Mononuclear cell (primary cell): ENCODE data around the gene LRMDA. TPM values are rescaled to one million over a fixed set of nuclear protein-coding genes. Genes with fewer than 3 reads are reported as not detected.

Experiments used
- H3K27me3 ChIP-seq: 2 replicates; pipeline ENCODE4 v1.6.0; 2011; ENCODE audit warnings: low read length, control low read depth; ENCODE audit not compliant: insufficient read depth
- H3K4me1 ChIP-seq: 2 replicates; pipeline ENCODE4 v1.5.1; 2011; ENCODE audit warnings: mild to moderate bottlenecking, low read length, control low read depth; ENCODE audit not compliant: insufficient read depth
- H3K4me3 ChIP-seq: 2 replicates; pipeline ENCODE4 v1.5.1; 2011; ENCODE audit warnings: mild to moderate bottlenecking, low read length, moderate library complexity
- H3K9me3 ChIP-seq: 2 replicates; pipeline ENCODE4 v1.5.1; 2011; ENCODE audit warnings: low read depth, mild to moderate bottlenecking, control low read depth, low read length
- total RNA-seq: library from RNA; depleted of rRNA; stranded (reverse); fragments of >200 nt; gene quantifications from one replicate; pipeline ENCODE4 v1.2.3, GENCODE V29; 2012

LRMDA gene
- total RNA-seq, 1 donor: 7.6 TPM

DNA sequence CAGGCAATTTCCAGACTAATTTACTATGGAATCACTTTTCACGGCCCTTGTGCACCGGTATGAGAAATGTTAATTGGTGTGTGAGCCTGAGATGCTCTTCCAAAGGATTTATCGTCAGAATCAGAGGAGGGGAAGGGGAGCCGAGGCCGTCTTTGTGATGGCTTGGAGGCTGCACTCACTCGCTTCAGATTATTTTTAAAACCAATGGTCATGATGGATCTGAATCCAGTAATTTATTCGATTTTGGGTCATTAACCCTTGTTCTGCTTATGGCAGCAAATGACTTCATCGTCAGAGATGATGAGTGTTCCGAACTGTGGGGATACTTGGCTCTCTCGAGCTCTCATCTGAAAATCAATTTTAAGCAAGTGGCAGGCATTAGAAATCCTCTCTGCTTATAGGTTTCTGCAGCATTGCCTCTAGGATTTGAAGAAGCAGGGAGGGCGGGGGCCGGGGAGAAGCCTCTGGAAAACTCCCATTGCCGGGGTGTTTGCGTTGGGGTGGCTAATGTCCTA lies 576.3 kb downstream of the LRMDA start:
- H3K9me3 ChIP-seq: no peaks in the 10 kb centered on the region
- H3K4me1 ChIP-seq: no peaks in the 10 kb centered on the region
- H3K27me3 ChIP-seq: no peaks in the 10 kb centered on the region
- no peak overlapping the region for H3K4me3 ChIP-seq

DNA sequence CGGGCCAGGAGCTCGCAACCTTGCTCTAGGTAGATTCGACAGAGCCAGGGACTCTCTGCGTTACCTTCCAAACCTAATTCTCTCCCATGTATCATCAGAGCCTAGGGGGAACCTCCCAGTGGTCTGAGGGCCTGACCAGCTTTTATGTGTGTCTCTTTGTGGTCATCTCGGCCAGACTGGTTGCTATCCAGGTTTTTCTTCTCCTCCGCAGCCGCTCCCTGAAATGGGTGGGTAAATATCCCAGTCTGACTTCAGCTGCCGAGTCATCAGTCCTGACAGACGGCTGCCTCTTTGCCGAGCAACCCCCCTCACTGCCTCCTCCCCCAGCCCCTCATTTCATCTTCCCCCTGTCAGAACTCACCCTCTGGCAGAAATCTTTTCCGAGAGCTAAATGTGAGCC lies 578.1 kb downstream of the LRMDA start:
- Histone ChIP-seq H3K9me3 (no peaks in the 10 kb centered on the region), H3K4me3 (no peak overlapping the region), H3K4me1 (no peaks in the 10 kb centered on the region), H3K27me3 (no peaks in the 10 kb centered on the region)

DNA sequence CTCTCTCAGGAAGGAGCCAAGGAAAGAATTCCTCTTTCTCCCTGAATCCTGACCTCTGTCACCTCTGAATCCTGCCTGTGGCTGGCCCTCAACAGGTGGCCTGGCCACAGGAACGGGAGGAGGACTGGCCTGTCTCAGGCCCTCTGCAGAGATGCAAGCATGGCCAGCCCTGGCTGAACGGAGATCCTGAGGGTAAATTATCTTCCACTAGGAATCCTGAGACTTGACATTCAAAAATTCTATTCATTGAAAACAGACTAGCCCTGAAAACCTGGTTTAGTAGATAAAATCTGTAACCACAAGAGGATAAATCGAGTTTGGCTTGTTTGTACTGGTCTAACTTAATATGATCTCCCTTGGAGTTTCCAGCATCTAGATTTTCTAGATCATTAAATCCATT lies 579.3 kb downstream of the LRMDA start:
- Histone ChIP-seq H3K4me3 (no peak overlapping the region), H3K27me3 (no peaks in the 10 kb centered on the region), H3K4me1 (no peaks in the 10 kb centered on the region), H3K9me3 (no peaks in the 10 kb centered on the region)

DNA sequence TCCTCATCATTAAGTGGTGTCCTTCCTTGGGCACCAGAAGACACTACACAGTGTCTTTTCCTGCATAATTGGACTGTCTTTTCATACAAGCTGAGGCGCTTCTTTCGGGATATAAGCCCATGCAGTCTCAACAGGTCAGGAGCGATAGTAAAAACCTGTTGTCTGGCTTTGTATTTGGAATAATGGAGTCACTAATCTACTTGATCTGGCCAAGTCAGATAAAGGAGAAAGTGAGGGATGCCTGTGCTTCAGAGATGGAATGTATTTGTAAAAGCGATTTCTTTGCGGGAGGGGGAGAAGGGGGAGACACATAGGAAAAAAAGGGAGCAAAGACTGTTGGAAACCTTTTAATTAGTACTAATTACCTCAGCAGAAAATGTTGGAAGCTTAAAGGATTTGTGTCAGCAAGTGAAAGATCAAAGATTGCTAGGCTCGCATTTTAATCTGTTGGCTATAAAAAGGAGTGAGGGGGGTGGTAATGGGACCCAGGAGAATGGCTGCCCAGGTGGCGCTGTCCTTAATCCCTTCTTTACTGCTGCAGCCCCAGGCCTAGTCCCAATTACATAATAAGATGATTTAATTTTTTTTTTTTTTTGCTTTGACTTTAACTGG lies 581.4 kb downstream of the LRMDA start:
- Histone ChIP-seq H3K27me3 (no peaks in the 10 kb centered on the region), H3K9me3 (no peaks in the 10 kb centered on the region), H3K4me1 (no peaks in the 10 kb centered on the region), H3K4me3 (no peak overlapping the region)

DNA sequence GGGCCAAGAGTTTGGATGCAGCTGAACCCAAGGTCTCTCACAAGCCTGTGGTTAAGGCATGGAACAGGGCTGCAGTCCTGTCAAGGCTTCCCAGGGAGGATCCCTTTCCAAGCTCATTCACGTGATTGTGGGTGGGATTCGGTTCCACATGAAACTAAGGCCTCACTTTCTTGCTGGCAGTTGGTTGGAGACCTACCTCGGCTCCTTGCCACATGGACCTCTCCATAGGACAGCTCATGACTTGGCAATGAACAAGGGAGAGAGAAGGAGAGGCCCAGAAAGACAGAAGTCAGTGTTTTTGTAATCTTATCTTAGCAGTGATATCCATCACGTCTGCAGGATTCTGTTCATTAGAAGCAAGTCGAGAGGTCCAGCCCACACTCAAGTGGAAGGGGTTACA lies 583.8 kb downstream of the LRMDA start:
- no peaks in the 10 kb centered on the region for H3K27me3 ChIP-seq
- no peak overlapping the region for H3K4me3 ChIP-seq
- no peaks in the 10 kb centered on the region for H3K9me3 ChIP-seq
- no peaks in the 10 kb centered on the region for H3K4me1 ChIP-seq

DNA sequence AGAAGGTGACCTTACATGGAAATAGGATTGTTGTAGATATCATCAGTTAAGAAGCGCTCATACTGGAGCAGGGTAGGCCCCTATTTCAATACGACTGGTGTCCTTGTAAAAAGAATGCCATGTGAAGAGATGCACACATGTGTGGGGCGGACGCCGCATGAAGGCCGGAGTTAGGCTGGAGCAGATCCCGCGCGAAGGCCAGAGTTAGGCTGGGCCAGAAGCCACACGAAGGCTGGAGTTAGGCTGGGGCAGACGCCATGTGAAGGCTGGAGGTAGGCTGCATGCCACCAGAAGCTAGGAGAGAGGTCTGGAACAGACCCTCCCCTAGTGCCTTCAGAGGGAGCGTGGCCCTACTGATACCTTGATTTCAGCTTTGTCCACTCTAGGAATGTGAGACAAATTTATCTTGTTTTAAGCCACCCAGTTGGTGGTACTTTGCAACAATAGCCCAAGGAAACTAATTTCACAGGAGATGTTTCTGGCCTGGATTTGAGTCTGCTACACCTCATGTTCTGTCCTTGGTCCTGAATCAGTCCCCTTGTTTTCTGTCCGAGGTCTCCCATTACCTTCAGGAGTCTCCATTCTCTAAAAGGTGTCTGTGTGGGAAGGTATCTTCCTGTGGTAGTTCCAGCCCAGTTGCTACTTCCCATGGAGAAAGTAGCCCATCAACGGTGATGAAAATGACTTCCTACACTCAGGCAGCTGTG lies 585.8 kb downstream of the LRMDA start:
- Histone ChIP-seq H3K4me1 (no peaks in the 10 kb centered on the region), H3K4me3 (no peak overlapping the region), H3K9me3 (no peaks in the 10 kb centered on the region), H3K27me3 (no peaks in the 10 kb centered on the region)

DNA sequence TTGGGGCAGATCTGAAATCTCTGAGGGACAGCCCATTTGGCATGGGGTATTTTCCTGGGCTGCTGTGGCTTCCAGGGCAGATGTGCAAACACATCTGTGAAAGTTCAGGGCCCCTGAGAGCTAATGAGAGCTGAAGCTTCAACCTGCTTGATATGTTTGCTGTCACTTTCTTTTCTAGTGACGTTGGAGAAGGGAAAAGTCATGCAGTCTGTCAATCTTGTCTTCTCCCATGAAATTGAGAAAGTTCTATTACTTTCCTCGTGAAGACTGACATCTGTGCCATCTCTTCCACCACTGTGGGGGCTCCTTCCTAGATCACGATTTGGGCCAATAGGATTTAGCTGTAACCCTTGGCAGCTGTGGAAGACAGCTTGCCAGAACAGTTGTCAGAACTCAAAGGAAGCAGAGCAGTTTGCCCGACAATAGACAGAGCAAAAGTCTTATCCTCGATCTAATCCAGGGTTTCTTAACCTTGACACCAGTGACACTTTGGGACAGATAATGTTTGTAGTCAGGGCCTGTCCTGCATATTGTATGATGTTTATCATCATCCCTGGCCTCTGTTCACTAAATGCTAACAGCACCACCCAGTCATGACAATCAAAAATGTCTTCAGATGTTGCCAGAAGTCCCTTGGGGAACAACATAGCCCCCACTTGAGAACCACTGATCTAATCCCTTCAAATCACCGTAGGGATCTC lies 586.5 kb downstream of the LRMDA start:
- Histone ChIP-seq H3K27me3 (no peaks in the 10 kb centered on the region), H3K4me1 (no peaks in the 10 kb centered on the region), H3K9me3 (no peaks in the 10 kb centered on the region), H3K4me3 (no peak overlapping the region)

DNA sequence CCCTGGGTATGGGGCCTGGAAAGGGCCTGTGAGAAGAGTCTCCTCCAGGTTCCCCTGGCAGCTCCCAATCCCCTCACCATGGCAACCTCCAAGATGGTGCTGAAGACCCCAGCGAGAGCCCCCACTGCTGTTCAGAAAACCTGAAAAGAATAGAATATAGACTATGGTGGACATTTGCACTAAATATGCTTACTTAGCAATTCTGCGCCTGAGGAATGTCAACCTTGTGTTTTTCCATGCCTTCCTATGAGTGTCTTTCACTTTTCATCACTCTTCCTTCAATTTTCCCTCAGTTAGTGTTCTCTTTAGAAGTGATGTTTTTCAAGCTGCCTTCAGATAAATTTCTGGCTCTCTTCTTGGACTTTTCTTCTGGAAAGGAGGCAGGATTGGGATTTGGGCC lies 589.2 kb downstream of the LRMDA start:
- Histone ChIP-seq H3K4me1 (no peaks in the 10 kb centered on the region), H3K4me3 (no peak overlapping the region), H3K27me3 (no peaks in the 10 kb centered on the region), H3K9me3 (no peaks in the 10 kb centered on the region)

DNA sequence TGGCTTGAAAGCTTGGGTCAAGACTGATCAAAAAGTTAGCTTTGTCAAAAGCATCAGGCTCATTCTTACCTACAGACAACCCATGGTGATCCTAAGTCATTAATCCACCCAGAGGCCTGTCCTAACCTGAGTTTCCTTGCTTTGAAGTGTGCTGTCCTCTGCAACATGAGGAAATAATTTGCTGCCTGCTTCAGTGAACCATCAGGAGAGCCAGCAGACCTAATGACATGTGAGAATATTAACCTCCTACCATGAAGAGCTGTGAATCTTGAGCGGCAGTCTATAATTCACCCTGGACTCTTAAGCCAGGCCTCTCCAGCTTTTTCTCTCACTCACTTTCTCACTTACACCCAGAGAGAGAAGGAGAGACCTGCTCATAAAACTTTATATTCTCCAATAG lies 590.0 kb downstream of the LRMDA start:
- Histone ChIP-seq H3K4me3 (no peak overlapping the region), H3K9me3 (no peaks in the 10 kb centered on the region), H3K27me3 (no peaks in the 10 kb centered on the region), H3K4me1 (no peaks in the 10 kb centered on the region)

DNA sequence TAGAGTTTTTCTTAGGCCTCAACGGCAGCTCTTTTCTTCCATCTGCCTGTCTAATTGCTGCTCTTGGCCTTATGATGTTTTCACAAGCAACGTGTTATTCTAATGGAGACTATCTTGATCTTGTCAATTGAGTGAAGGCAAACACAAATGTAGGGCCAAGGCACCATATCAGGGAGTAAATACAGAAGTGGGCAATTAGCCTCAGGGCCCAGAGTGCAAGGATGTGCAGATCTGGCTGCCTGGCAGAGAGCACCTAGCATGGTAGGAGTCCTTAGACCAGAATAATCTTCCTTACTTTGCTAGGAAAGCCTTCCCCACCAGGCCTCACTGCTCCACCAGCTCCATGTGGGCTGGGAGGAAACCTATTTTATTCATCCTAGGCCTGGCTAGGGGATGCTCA lies 590.9 kb downstream of the LRMDA start:
- no peaks in the 10 kb centered on the region for H3K4me1 ChIP-seq
- H3K9me3 ChIP-seq: no peaks in the 10 kb centered on the region
- H3K27me3 ChIP-seq: no peaks in the 10 kb centered on the region
- H3K4me3 ChIP-seq: no peak overlapping the region

DNA sequence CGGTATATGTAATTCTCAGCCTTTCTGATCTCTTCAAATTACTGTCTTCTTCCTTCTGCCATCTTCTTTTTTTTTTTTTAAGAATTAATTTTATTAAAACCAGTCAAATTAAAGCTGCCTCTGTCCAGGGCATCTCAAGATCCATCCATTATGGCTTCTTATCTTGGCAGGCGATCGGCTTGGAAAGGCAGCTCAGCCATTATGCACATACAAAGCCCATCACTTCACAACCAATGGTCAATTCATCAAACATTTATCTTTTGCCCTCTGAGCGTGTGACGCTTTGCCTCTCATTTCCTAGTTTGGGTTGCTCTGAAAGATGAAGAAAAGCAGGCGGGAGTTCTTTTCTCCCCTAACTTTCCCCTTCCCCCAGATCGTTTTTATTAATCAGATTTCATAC lies 591.6 kb downstream of the LRMDA start:
- Histone ChIP-seq H3K9me3 (no peaks in the 10 kb centered on the region), H3K4me3 (no peak overlapping the region), H3K4me1 (no peaks in the 10 kb centered on the region), H3K27me3 (no peaks in the 10 kb centered on the region)

DNA sequence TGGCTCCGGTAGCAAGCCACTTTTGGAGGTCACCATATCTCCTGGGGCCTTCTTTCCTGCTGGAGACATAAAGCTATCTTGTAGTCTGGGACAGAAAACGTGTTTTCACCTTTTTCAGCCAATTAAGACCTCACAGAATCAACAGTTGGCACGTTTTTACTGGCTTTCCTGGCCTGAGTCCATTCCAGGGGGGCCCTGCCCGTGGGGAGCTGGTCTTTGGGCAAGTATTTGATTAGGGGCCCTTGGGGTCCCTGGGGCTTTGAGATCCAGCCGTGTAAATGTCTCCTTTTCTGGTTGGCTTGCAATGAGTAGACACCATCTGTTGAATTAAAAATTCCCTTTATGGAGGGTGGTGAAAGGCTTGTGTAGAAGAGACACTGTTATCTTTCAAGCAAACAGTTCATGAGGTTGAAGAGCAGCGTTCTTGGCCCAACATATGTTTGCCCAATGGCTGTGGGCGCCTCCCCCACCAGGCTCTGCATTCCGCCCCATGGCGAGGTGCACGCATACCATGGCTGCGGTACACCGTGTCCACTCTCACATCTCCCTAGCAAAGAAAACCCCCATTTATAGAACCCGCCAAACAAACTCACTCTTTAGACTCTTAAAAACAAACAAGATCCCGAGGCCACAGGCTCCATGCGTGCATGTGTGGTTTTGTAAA lies 593.2 kb downstream of the LRMDA start:
- Histone ChIP-seq H3K4me3 (no peak overlapping the region), H3K9me3 (no peaks in the 10 kb centered on the region), H3K27me3 (no peaks in the 10 kb centered on the region), H3K4me1 (no peaks in the 10 kb centered on the region)

DNA sequence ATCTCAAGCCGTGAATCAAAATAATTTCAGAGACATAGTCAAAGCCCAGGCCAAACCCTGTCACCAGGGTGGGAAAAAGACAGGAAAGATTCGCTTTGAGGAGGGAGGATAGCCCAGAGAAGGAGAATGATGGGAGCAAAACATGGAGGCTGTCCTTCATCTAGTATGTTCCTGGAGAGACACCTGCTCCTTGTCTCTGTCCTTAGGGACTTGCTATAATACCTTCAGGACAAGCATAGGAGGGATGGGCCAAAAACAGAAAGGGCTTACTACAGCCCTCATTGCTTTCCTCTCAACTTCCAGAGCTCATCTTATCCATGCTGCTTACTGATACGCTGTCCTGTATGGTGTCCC lies 593.7 kb downstream of the LRMDA start:
- Histone ChIP-seq H3K27me3 (no peaks in the 10 kb centered on the region), H3K9me3 (no peaks in the 10 kb centered on the region), H3K4me1 (no peaks in the 10 kb centered on the region), H3K4me3 (no peak overlapping the region)

DNA sequence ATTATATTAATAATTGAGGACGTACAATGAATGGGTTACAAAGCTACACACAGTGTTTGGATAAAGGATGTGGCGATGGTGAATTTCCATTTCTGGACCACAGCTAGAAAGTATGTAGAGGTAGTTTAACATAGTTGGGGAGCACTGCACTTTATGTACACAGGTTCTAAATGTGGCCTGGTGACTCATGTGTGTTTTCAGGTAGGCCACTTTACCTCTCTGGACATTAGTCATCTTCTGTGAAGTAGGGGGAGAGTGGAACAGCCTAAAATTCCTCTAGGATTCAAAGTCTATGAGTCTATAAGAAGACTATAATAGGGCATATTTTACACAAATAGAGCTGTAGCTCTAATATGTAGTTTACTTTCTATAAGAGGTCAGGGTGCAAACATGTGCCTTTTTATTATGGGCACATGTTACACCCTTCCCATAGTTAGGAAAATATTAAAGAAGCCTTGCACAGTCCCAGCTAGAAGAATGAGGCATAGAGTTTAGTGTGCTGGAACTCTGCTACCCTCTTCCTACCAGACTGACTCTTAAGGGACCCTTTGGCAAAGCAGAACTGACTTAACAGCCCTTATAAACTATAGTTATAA lies 594.9 kb downstream of the LRMDA start:
- Histone ChIP-seq H3K4me3 (no peak overlapping the region), H3K9me3 (no peaks in the 10 kb centered on the region), H3K27me3 (no peaks in the 10 kb centered on the region), H3K4me1 (no peaks in the 10 kb centered on the region)

DNA sequence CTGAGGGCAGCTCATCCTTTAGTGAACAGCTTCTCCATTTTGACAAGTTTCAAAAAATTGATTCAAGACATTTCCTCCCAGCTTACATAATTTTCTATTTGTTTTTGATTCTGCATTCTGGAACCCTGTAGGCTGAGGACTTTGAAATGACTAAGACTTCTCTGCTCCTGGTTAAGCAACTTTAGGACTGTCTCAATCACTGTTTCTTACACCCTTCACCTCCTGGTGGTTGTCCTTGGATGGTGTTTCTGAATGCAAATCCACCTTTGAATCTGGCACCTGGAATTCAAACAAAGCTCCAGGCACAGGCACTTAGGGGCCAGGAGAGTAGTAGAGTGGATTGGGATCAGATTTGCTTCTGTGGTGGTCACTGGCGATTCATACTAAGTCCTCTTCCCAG lies 595.5 kb downstream of the LRMDA start:
- Histone ChIP-seq H3K9me3 (no peaks in the 10 kb centered on the region), H3K4me1 (no peaks in the 10 kb centered on the region), H3K27me3 (no peaks in the 10 kb centered on the region), H3K4me3 (no peak overlapping the region)
